GM19395 (cell line): ENCODE measurements around the gene VEPH1.

Experiments used
- ATAC-seq: cut with Tn5 transposase; IDR thresholded peaks from one replicate; pipeline ENCODE4 v1.9.1; 2021; ENCODE audit warnings: mild to moderate bottlenecking, moderate library complexity; ENCODE audit not compliant: unreplicated experiment

VEPH1 gene

GRCh38 chr3:157479464-157480243 is 23.6 kb downstream of the VEPH1 start:
- ATAC-seq, result no peak

DNA sequence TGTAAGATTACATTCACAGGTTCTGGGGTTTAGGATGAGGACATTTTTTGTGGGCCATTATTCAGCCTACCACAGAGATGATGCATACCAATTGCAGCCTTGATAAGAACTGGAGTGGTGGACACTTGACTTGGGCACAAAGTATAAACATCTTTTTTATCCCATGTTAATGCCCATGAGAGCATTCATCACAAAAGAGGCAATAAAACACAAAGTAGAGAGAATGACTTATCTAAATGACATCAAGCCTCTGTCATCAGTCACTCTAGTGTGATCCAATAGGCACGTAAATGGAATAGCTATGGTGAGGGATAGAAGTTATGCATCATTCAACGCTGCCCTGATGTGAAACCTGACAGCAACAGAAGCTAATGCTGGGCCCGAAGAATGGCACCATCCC is 25.8 kb downstream of the VEPH1 start:
- no peak for ATAC-seq

- no peak for ATAC-seq
Measured at GRCh38 chr3:157475921-157476414, 27.2 kb downstream of the VEPH1 start.

- no peak for ATAC-seq
Measured at GRCh38 chr3:157472648-157473047, 30.6 kb downstream of the VEPH1 start.

- ATAC-seq, result no peak
Measured at GRCh38 chr3:157471064-157471463, 32.2 kb downstream of the VEPH1 start.

DNA sequence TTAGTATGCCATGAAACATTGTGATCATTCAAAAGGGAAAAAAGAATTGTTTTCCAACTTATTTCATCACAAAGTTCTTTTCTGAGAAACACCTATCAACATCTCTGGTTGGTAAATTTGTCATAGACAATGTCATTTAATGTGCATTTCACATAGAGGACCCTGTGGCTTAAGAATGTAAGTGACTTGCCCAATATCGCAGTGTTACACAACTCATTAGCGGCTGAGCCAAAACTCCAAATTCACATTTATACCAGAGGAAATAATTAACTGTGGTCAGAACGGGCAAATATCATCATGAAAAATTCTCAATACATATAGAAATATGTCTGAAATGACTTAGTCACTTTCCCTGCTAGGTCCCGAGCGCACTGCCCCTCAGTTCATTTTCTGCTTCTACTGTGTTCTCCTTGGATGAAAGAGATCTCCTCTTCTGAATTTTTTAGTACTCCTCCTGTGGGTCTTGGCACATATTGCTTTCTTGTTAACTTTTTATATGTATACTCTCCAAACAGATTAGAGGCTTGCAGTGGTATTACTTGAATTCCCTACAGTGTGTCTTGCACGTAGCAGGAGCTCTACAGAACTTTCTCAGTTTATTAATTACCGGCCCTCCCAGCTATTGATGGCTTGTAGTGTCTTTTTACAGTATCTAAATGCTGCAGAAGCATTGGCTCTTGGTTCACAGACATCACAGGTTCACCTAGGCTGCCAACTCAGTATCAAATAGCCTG is 33.5 kb downstream of the VEPH1 start:
- no peak for ATAC-seq

- ATAC-seq, result no peak
Measured at GRCh38 chr3:157467200-157467599, 36.0 kb downstream of the VEPH1 start.

GRCh38 chr3:157465741-157466140 is 37.5 kb downstream of the VEPH1 start:
- no peak for ATAC-seq

DNA sequence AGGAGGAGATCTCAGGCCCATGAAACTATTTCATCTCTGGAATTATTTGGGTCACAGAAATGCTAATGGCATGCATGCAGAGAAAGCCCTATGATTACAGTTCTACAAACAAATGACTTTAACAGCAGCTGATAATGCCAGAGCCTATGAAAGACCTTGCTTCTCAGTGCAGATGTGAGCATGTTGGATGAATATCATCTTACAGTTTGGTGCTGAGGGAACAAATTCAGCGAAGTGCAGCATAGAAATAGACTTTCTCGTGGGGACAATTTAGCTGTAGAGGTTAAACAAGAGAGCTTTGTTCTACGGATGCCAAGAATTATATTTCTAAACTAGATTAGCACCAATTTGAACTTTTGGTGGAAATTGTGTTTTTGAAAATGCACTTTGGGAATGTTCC is 38.9 kb downstream of the VEPH1 start:
- no peak for ATAC-seq

- no peak for ATAC-seq
Measured at GRCh38 chr3:157463816-157464215, 39.4 kb downstream of the VEPH1 start.

DNA sequence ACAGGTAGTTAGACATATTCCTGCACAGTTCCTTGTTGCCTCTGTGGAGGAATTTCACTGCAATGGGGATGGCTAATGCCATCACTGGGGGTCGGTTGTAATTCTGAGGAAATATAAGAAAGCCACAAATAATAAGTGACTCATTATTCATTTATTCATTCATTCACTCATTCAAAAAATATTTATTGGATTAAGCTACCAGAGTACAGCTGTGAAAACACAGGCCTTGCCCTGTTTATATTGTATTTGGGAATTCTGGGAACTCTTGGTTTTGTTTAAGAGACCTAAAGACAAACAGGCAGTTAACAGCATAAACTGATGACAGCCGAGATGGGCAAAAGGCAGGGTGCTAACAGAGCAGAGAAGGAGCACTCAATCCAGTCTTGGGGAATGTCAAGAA is 43.0 kb downstream of the VEPH1 start:
- no peak for ATAC-seq

DNA sequence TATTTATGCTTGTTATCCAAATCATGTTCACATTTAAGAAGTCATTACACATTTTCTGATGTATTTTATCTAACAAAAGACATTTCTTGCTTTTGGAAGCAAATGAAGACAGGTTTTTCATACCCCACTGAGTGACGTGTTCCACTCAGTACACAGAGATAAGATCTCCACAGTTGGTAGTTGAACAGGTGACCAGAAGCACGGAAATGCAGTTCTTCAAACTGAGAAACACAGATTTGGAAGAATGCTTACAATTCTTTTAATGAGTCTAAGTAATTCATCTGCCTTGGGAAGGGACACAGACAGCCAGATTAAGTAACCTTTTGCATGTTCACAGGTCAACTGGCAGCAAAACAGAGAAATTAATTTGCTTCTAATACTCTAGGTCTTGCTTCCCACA is 43.5 kb downstream of the VEPH1 start:
- no peak for ATAC-seq

DNA sequence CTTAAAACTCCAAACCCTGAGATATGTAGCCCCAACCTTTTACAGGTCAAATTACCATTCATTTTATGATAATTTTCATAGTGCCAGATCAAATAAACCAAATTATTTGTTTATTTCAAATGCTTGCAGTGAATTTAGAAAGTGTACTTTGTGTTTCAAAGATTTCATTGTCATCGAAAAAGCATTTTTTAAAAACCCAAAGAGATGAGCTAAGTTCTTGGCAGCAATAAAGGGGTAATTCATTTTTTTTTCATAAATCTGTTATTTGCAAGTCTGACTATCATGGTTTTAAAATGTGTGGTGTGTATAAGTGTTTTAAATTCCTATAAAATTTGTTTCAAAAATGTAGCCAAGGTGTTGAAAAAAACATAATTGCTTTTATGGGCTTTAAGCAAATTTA is 49.4 kb downstream of the VEPH1 start:
- no peak for ATAC-seq

DNA sequence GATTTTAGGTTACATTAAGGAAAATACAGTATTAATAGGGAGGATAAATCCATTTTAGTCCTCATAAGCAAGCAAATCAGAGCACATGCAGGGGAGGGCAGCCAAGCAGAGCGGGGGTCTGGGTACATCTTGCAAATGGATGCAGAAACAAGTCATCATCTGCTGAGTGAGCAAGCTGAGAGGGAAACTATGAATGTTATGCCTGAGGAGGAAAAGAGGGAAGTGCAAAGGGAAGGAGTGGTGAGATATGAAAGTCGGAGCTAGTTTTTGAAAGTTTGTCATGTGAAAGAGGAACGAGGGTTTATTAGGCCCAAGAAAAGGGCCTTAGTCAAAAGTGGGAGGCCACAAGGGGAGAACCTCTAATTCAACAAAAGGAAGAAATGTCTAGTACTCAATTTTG is 51.1 kb downstream of the VEPH1 start:
- ATAC-seq, result no peak

DNA sequence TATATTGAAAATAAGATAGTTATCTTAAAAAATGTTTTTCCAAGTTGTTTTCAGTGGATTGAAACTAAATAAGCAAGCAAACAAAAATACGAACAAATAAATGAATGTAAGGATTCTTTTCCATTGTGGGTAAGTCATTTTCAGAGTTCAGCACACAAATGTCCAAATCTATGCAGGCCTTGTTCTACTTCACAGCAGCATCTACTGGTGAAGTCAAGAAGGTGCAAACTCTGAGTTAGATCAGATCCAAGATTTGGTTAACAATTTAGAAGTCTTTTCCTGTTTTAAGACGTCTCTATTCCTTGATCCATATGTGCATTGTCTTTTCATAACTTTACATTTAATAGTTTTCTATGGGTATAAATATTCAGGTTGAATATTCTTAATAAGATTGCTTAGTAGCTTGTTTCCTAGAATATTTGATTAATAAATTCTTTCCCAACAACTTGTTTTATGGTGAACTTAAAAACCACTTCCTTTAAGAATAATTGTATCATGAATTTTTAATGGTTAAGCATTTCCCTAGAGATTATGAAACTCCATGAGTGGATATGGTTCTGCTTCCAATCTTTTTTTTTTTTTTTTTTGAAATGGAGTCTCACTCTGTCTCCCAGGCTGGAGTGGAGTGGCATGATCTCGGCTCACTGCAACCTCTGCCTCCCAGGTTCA is 56.1 kb downstream of the VEPH1 start:
- no peak for ATAC-seq

GRCh38 chr3:157445857-157446256 is 57.4 kb downstream of the VEPH1 start:
- no peak for ATAC-seq

DNA sequence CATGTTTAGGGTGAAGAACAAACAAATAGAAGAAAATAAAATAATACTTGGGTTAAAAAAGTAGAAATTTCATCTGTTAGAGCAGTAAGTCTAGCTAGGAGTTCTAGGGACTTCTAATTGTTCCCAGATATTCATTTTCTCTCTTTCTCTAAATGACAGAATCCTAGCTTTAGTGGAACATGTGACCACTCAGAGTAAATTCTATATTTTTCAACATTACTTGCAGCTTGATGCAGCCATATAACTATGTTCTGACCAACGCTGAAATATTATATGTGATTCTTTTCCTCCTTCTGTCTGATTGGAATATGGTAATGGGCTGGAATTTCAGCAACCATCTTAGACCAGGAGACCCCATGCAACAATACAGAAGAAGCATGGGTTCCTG is 58.4 kb downstream of the VEPH1 start:
- no peak for ATAC-seq

GRCh38 chr3:157443905-157444796 is 59.1 kb downstream of the VEPH1 start:
- no peak for ATAC-seq

- no peak for ATAC-seq
Measured at GRCh38 chr3:157442729-157443128, 60.5 kb downstream of the VEPH1 start.

- ATAC-seq, result no peak
Measured at GRCh38 chr3:157441102-157441624, 62.1 kb downstream of the VEPH1 start.
